ENCODE measurements around the gene TTYH3. TPM values are rescaled to one million over a fixed set of nuclear protein-coding genes. Genes with fewer than 3 reads are reported as not detected.

The TTYH3 gene
- total RNA-seq, 1 experiment from 2014 or later, result 278 TPM

- no peak for DNase-seq (ENCODE audit: low read depth, low spot score)
- intact Hi-C loops (cut with micrococcal nuclease; ENCODE audit: unreplicated experiment), result no loop called here
- ATAC-seq, result no peak
- Histone ChIP-seq H3K4me1 (ENCODE audit: control insufficient read depth, insufficient read depth, low read length) (peaks cover 10% of the 10 kb centered on the region), H3K27me3 (ENCODE audit: control insufficient read depth, insufficient read depth, low read length) (no peaks in the 10 kb centered on the region), H3K9me3 (ENCODE audit: control insufficient read depth, insufficient read depth, low read depth, low read length) (no peaks in the 10 kb centered on the region), H3K36me3 (ENCODE audit: control insufficient read depth, insufficient read depth, low read length) (no peaks in the 10 kb centered on the region), H3K4me3 (ENCODE audit: low read depth in 2 of 2, low read length in 2 of 2) (no peak overlapping the region), H3K27ac (ENCODE audit: low read length) (no peak overlapping the region)
- CTCF ChIA-PET, result interaction anchor here (0.7 kb wide), 1 partner anchor 143 kb away, joined by 3 read pairs; no protein-coding TSS in a partner anchor
- no peak for TF ChIP-seq TCF7L2 (IDR thresholded peaks at IDR 0.05; ENCODE audit: low read depth, low read length)
- TF ChIP-seq REST (IDR thresholded peaks at IDR 0.05; ENCODE audit: insufficient read depth in 1 of 2, low read depth in 2 of 2, low read length in 1 of 2), result no peak
- no peak for TF ChIP-seq CTCF (IDR thresholded peaks at IDR 0.05)
- TF ChIP-seq SIN3A (IDR thresholded peaks at IDR 0.05; ENCODE audit: borderline replicate concordance, insufficient read depth, low read depth, low read length), result no peak
- TF ChIP-seq POLR2AphosphoS5 (IDR thresholded peaks at IDR 0.05; ENCODE audit: low read depth, low read length), result no peak
- in situ Hi-C loops (cut with HindIII; ENCODE audit: low pct_unique_long_range_greater_than_20kb, low sequenced_read_pairs), result no loop called here
- BruUV-seq (replicated peaks), result no TSS peak
- POLR2A ChIA-PET, result no interaction called here
These were observed 14.4 kb upstream of the TTYH3 start for GRCh38 chr7:2617325-2617905.

DNA sequence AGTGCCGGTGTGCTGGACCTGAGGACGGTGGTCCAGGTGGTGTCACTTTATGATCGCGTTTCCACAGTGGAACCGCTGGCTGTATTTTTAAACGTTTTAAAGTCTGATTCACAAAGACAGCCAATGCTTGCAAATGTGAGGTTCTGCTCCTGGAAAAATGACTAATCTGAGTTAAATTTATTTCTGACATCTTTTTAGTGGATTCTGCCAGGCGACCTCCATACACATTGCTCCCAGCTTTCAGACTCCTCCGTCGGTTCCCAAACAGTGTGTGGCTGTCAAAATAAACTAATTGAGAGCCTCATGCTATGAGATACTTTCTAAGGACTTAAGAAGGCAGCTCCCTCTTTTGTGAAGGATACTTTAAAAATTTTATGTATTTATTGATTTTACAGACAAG lies 12.7 kb upstream of the TTYH3 start:
- peaks cover 15% of the 10 kb centered on the region for H3K4me1 ChIP-seq (ENCODE audit: control insufficient read depth, insufficient read depth, low read length)
- in situ Hi-C loops (cut with HindIII; ENCODE audit: low pct_unique_long_range_greater_than_20kb, low sequenced_read_pairs), result no loop called here
- CTCF ChIA-PET, result no interaction called here
- H3K9me3 ChIP-seq (ENCODE audit: control insufficient read depth, insufficient read depth, low read depth, low read length), result no peaks in the 10 kb centered on the region
- no TSS peak for BruUV-seq (replicated peaks)
- no peaks in the 10 kb centered on the region for H3K27me3 ChIP-seq (ENCODE audit: control insufficient read depth, insufficient read depth, low read length)
- ATAC-seq (no peak), DNase-seq (ENCODE audit: low read depth, low spot score) (no peak)
- no peak overlapping the region for H3K4me3 ChIP-seq (ENCODE audit: low read depth in 2 of 2, low read length in 2 of 2)
- intact Hi-C loops (cut with micrococcal nuclease; ENCODE audit: unreplicated experiment), result no loop called here
- TF ChIP-seq CTCF (IDR thresholded peaks at IDR 0.05) (no peak), SIN3A (IDR thresholded peaks at IDR 0.05; ENCODE audit: borderline replicate concordance, insufficient read depth, low read depth, low read length) (no peak), POLR2AphosphoS5 (IDR thresholded peaks at IDR 0.05; ENCODE audit: low read depth, low read length) (no peak)
- POLR2A ChIA-PET, result interaction anchor here (0.6 to 1.0 kb wide), 2 partner anchors 17 to 192 kb away, joined by 3 read pairs; no protein-coding TSS in a partner anchor
- H3K36me3 ChIP-seq (ENCODE audit: control insufficient read depth, insufficient read depth, low read length), result no peaks in the 10 kb centered on the region
- H3K27ac ChIP-seq (ENCODE audit: low read length), result no peak overlapping the region

Measured in Panc1 (cell line).